Activated naive CD8-positive, alpha-beta T cell treated with anti-CD3 and anti-CD28 coated beads, Interleukin-2, amount 10 ng/mL, durations not matched to agents 7 days and 5 days (primary cell): Measurements from ENCODE around the gene HTR1E. TPM values are rescaled to one million over a fixed set of nuclear protein-coding genes. Genes with fewer than 3 reads are reported as not detected.
A peak's percentile ranks its signal among the peaks of the same experiment; 100 is the strongest.
"Not testable (repeated sequence)": the region's sequence is repeated elsewhere in the genome, so short reads cannot be mapped to it uniquely, and the experiment has no call there.

ENCODE experiments used
- ATAC-seq: fragments of 150-1000 bp; cut with Tn5 transposase; one replicate; pipeline ENCODE4 v1.10.0; 2021; ENCODE audit warnings: low read depth, moderate library complexity
- POLR2A ChIA-PET: fragments of 350-600 bp; sonication (Branson Sonifier 250); formaldehyde crosslinking; loops from one replicate; lab custom pipeline; 2021; ENCODE audit warnings: antibody characterized with exemption; lab: Charles Lee
- DNase-seq: peaks from one replicate; pipeline ENCODE4 v3.0.0; 2021
- H3K27ac Mint-ChIP-seq: one replicate; pipeline ENCODE4 v1.8.0; 2022; ENCODE audit warnings: mild to moderate bottlenecking, mixed read lengths
- H3K27me3 Mint-ChIP-seq: one replicate; pipeline ENCODE4 v1.8.0; 2022; ENCODE audit warnings: mild to moderate bottlenecking, moderate library complexity, mixed read lengths
- H3K36me3 Mint-ChIP-seq: one replicate; pipeline ENCODE4 v1.8.0; 2021; ENCODE audit warnings: mild to moderate bottlenecking, mixed read lengths
- H3K4me1 Mint-ChIP-seq: one replicate; pipeline ENCODE4 v1.8.0; 2021; ENCODE audit warnings: mixed read lengths
- H3K4me3 Mint-ChIP-seq: one replicate; pipeline ENCODE4 v1.8.0; 2022; ENCODE audit warnings: mild to moderate bottlenecking, moderate library complexity, mixed read lengths
- H3K9me3 Mint-ChIP-seq: one replicate; pipeline ENCODE4 v1.8.0; 2021; ENCODE audit warnings: mixed read lengths
- total RNA-seq, 2 experiments: library from RNA; stranded (reverse); gene quantifications; one replicate each; pipeline ENCODE4 v1.2.3, GENCODE V29; 2021

The HTR1E gene
- total RNA-seq: not detected

- Mint-ChIP-seq H3K4me3 (no peak within 1 kb of the TSS), H3K36me3 (no peaks in the 10 kb centered on the region), H3K27ac (no peak within 1 kb of the TSS), H3K9me3 (peaks cover 4% of the 10 kb centered on the region), H3K27me3 (peaks cover 41% of the 10 kb centered on the region), H3K4me1 (no peaks in the 10 kb centered on the region)
- POLR2A ChIA-PET: no interaction called here
- DNase-seq: peak; percentile 28
- no peak for ATAC-seq
Measured at GRCh38 chr6:86937219-86938079, at the start of gene HTR1E. Gene HTR1E (plus strand): TSS chr6:86937528. CDS start chr6:87015335, 77,807 bp downstream.

GRCh38 chr6:86888301-86888700 lies 49.0 kb upstream of the HTR1E start:
- DNase-seq (no peak), ATAC-seq (no peak)
- no peaks in the 10 kb centered on the region for H3K27me3 Mint-ChIP-seq
- no peaks in the 10 kb centered on the region for H3K36me3 Mint-ChIP-seq
- no peaks in the 10 kb centered on the region for H3K4me1 Mint-ChIP-seq
- H3K4me3 Mint-ChIP-seq: no peak overlapping the region
- no peak overlapping the region for H3K27ac Mint-ChIP-seq
- H3K9me3 Mint-ChIP-seq: peaks cover 2% of the 10 kb centered on the region
- POLR2A ChIA-PET: no interaction called here

DNA sequence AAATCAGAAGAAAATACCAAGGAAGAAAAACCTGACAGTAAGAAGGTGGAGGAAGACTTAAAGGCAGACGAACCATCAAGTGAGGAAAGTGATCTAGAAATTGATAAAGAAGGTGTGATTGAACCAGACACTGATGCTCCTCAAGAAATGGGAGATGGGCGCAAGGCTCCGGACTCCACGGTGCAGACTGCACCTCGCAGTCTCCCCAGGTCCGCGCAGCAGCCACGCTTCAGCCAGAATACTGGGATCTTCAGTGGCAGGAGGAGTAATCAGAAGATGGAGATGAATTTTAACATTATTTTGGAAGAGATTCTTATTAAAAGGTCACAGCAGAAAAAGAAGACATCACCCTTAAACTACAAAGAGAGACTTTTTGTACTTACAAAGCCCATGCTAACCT lies 40.1 kb upstream of the HTR1E start:
- H3K4me3 Mint-ChIP-seq, H3K27ac Mint-ChIP-seq, DNase-seq, H3K9me3 Mint-ChIP-seq, H3K4me1 Mint-ChIP-seq, ATAC-seq, POLR2A ChIA-PET, H3K27me3 Mint-ChIP-seq, H3K36me3 Mint-ChIP-seq: not testable (repeated sequence)

GRCh38 chr6:86913795-86914194 lies 23.5 kb upstream of the HTR1E start:
- Mint-ChIP-seq H3K36me3 (no peaks in the 10 kb centered on the region), H3K27me3 (no peaks in the 10 kb centered on the region), H3K4me3 (no peak overlapping the region), H3K9me3 (no peaks in the 10 kb centered on the region), H3K4me1 (no peaks in the 10 kb centered on the region), H3K27ac (no peak overlapping the region)
- POLR2A ChIA-PET: no interaction called here
- ATAC-seq: no peak
- no peak for DNase-seq

DNA sequence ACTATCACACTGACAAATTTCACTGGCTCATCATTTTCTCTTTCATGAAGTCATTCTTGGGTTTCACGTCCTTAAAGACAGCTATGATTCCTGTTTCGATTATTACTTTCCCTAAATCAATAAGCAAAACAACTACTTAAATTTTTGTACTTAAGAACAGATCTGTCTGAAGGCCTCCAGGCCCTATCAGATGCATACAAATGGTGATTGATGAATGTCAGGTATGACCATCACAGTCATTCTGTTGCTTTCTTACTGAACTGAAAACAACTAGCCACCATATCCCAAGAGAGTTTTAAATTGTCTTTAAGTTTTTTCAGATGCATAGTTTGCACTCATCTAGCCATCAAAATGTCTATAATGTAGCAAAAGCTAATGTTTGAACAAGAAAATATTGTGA lies 20.9 kb upstream of the HTR1E start:
- Mint-ChIP-seq H3K27me3 (no peaks in the 10 kb centered on the region), H3K36me3 (no peaks in the 10 kb centered on the region), H3K4me1 (no peaks in the 10 kb centered on the region), H3K27ac (no peak overlapping the region), H3K9me3 (no peaks in the 10 kb centered on the region), H3K4me3 (no peak overlapping the region)
- no peak for ATAC-seq
- DNase-seq: no peak
- POLR2A ChIA-PET: no interaction called here

DNA sequence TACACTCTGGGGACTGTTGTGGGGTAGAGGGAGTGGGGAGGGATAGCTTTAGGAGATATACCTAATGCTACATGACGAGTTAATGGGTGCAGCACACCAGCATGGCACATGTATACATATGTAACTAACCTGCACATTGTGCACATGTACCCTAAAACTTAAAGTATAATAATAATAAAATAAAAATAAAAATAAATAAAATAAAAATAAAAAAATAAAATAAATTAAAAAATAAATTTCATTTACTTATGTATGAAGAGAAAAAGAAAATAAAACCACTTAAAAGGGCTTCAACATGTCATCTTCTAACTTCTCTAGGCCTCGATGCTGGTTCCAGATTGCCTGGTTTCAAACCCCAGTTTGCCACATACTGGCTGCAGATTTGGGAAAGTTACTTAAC lies 10.2 kb upstream of the HTR1E start:
- ATAC-seq, H3K9me3 Mint-ChIP-seq, H3K27me3 Mint-ChIP-seq, POLR2A ChIA-PET, H3K4me1 Mint-ChIP-seq, DNase-seq, H3K4me3 Mint-ChIP-seq, H3K27ac Mint-ChIP-seq, H3K36me3 Mint-ChIP-seq: not testable (repeated sequence)

DNA sequence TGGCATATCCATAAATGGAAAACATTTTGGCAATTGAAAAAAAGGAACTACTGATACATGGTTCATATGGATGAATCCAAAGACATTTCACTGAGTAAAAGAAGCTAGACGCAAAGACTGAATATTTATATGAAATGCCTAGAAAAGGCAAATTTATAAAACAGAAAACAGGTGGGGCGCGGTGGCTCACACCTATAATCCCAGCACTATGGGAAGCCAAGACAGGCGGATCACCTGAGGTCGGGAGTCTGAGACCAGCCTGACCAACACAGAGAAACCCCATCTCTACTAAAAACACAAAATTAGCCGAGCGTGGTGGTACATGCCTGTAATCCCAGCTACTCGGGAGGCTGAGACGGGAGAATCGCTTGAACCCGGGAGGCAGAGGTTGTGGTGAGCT lies 9.5 kb upstream of the HTR1E start:
- POLR2A ChIA-PET, H3K4me3 Mint-ChIP-seq, ATAC-seq, H3K36me3 Mint-ChIP-seq, DNase-seq, H3K9me3 Mint-ChIP-seq, H3K4me1 Mint-ChIP-seq, H3K27me3 Mint-ChIP-seq, H3K27ac Mint-ChIP-seq: not testable (repeated sequence)

DNA sequence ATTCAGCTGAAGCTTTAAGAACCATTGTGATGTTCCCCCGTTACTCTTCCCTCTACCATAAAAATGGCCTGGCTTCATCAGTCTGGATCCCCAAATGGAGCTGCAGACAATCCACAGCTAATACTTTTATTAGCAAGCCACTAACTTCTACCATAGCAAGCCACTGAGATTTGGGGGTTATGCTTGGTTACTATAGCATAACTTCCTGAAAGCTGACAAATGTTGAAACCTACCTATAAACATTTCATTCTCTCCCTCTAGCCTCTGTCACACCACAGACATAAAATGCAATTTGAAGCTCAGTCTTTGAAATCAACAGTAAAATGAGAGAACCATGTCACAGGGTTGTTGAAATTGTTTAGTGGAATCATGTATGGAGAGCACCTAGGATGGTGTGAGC lies 3.0 kb upstream of the HTR1E start:
- ATAC-seq (no peak), DNase-seq (no peak)
- POLR2A ChIA-PET: no interaction called here
- Mint-ChIP-seq H3K27me3 (peaks cover 36% of the 10 kb centered on the region), H3K4me1 (no peaks in the 10 kb centered on the region), H3K27ac (no peak overlapping the region), H3K9me3 (no peaks in the 10 kb centered on the region), H3K36me3 (no peaks in the 10 kb centered on the region), H3K4me3 (no peak overlapping the region)

DNA sequence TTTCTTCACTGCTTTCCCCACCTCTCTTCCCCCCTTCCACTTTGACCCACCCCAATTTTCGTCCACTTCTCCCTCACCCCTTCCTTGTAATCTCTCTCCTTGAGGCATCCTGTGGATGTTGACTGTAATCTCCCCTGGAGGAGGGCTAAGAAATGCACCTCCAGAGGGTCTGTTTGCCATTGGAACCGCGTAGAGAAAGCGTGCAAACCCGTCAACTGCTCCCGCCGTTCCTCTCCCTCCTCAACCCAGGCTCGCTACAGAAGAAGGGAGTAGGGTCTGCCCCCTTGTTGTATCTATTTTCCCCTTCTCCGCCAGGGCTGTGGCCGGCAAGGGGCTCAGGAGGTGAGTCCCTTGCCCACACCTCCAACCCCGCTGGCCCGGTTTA lies 502 bp upstream of the HTR1E start:
- Mint-ChIP-seq H3K4me1 (no peaks in the 10 kb centered on the region), H3K27me3 (peaks cover 41% of the 10 kb centered on the region), H3K4me3 (no peak overlapping the region), H3K36me3 (no peaks in the 10 kb centered on the region), H3K27ac (no peak overlapping the region), H3K9me3 (peaks cover 4% of the 10 kb centered on the region)
- no peak for DNase-seq
- POLR2A ChIA-PET: no interaction called here
- no peak for ATAC-seq

DNA sequence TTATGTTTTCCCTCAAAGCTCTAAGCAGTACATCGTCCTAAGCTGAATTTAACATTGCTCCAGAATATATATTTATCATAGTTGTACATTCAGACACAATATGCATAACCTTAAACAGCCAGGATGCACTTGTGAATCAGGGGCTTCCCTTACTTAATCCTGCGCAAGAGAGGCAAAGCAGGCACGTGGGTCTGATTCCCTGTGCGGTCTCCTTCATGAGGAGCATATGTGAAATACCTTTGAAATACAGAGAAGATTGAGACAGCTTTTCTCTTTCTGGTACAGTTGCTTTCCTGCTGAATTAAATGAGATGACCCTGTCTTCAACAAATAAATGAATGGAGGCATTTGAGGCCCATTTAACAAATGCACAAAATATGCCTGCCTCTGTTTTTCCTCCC lies 1.5 kb downstream of the HTR1E start:
- Mint-ChIP-seq H3K9me3 (peaks cover 4% of the 10 kb centered on the region), H3K27me3 (peaks cover 41% of the 10 kb centered on the region), H3K27ac (no peak overlapping the region), H3K36me3 (no peaks in the 10 kb centered on the region), H3K4me3 (no peak overlapping the region), H3K4me1 (no peaks in the 10 kb centered on the region)
- POLR2A ChIA-PET: no interaction called here
- ATAC-seq: no peak
- no peak for DNase-seq

- H3K36me3 Mint-ChIP-seq: no peaks in the 10 kb centered on the region
- POLR2A ChIA-PET: no interaction called here
- no peak overlapping the region for H3K27ac Mint-ChIP-seq
- no peak for ATAC-seq
- no peak overlapping the region for H3K4me3 Mint-ChIP-seq
- peaks cover 4% of the 10 kb centered on the region for H3K9me3 Mint-ChIP-seq
- DNase-seq: no peak
- no peaks in the 10 kb centered on the region for H3K4me1 Mint-ChIP-seq
- peaks cover 30% of the 10 kb centered on the region for H3K27me3 Mint-ChIP-seq
Measured at GRCh38 chr6:86941461-86941860, 4.1 kb downstream of the HTR1E start.

- Mint-ChIP-seq H3K4me3 (no peak overlapping the region), H3K27ac (no peak overlapping the region), H3K36me3 (no peaks in the 10 kb centered on the region), H3K4me1 (no peaks in the 10 kb centered on the region), H3K9me3 (peaks cover 4% of the 10 kb centered on the region), H3K27me3 (peaks cover 16% of the 10 kb centered on the region)
- ATAC-seq (no peak), DNase-seq (no peak)
- POLR2A ChIA-PET: no interaction called here
Measured at GRCh38 chr6:86942769-86943516, 5.6 kb downstream of the HTR1E start.

- no peaks in the 10 kb centered on the region for H3K4me1 Mint-ChIP-seq
- POLR2A ChIA-PET: interaction anchor here (0.5 kb wide), 1 partner anchor 14 kb away, joined by 4 read pairs; no protein-coding TSS in a partner anchor
Measured at GRCh38 chr6:86943819-86944407, 6.6 kb downstream of the HTR1E start.

More at GRCh38 chr6:86943819-86944407, 6.6 kb downstream of the HTR1E start:
- no peaks in the 10 kb centered on the region for H3K36me3 Mint-ChIP-seq
- DNase-seq: no peak
- H3K9me3 Mint-ChIP-seq: peaks cover 4% of the 10 kb centered on the region
- H3K27me3 Mint-ChIP-seq: peaks cover 6% of the 10 kb centered on the region
- no peak overlapping the region for H3K27ac Mint-ChIP-seq
- ATAC-seq: no peak
- no peak overlapping the region for H3K4me3 Mint-ChIP-seq
